ENCODE measurements around the gene MSANTD4.
"Not testable (repeated sequence)": the region's sequence is repeated elsewhere in the genome, so short reads cannot be mapped to it uniquely, and the experiment has no call there.

The MSANTD4 gene

DNA sequence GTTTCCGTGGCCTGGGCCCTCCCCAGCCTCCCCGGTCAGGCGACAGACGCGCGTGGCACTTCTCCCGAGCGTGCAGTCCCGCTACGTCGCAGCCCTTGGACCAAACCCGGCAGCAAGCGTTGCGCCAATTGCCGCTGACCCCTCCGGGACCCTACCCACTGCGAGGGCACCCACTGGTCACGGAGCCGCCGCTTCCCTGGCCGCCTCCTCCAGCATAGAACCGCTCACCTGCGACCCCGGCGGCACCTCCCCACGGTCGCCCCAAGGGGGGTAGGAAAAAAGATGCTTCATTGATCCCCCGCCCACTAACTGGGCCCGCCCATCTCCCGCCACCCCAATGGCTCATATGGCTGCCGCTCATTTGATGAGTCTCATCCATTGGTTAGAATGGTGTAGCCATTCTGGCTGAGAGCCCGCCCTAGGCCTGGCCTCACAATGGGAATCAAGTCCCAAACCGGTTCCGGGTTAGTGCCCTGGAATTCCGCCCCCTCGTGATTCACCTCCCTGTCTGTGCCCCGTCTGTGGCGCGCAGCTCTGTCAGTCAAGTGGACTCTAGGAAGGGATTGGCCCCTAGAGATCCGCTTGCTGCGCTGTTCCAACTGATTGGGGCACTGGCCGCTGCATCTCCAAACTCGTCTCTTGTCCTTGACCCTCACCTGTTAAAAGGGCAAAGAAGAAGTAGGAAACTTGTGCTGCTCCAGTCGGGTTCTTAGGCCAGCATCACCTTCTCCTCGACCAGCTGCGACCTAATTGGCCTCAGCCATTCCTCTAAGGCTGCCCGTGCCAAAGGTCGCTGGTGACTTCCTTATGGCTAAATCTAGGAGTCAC, at the start of gene MSANTD4:
Gene MSANTD4 (minus strand): TSS at position 274 of the 828 bp plus-strand sequence. CDS start 11,323 bp downstream, outside the sequence.
- DNase-seq (ENCODE audit: low spot score), result peak; percentile 99

DNA sequence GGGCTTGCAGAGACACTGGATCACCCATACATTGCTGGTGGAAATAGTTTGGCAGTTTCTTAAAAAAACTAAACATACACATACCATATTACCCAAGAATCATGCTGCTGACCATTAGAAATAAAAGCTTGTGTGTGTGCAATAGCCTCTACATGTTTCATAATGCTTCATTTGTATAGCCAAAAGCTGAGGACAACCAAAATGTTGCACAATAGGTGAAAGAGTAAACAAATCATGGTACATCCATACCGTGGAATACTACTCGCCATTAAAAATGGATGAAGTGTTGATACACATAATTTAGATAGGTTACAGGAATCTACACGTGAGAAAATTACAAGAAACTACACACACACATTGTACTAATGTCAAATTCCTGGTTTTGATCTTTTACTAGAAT, 48.6 kb upstream of the MSANTD4 start:
- DNase-seq (ENCODE audit: low spot score), result no peak

DNA sequence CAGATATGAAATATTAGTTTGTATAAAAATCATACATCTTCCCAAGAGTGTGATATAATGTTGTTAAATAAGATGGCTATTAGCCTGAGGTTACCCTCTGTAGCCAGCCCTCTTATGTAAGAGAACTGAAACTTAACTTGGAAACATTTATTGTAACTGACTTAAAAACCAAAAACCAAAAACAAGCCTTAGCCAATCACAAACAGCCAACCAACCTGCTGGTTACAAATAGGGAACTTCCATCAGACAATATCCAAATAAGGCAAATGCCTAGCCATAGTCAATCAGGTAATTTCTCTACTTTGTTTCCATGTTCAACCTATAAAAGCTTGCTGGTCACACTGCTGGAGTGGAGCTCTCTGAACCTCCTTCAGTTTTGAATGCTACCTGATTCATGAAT, 41.0 kb upstream of the MSANTD4 start:
- no peak for DNase-seq (ENCODE audit: low spot score)

DNA sequence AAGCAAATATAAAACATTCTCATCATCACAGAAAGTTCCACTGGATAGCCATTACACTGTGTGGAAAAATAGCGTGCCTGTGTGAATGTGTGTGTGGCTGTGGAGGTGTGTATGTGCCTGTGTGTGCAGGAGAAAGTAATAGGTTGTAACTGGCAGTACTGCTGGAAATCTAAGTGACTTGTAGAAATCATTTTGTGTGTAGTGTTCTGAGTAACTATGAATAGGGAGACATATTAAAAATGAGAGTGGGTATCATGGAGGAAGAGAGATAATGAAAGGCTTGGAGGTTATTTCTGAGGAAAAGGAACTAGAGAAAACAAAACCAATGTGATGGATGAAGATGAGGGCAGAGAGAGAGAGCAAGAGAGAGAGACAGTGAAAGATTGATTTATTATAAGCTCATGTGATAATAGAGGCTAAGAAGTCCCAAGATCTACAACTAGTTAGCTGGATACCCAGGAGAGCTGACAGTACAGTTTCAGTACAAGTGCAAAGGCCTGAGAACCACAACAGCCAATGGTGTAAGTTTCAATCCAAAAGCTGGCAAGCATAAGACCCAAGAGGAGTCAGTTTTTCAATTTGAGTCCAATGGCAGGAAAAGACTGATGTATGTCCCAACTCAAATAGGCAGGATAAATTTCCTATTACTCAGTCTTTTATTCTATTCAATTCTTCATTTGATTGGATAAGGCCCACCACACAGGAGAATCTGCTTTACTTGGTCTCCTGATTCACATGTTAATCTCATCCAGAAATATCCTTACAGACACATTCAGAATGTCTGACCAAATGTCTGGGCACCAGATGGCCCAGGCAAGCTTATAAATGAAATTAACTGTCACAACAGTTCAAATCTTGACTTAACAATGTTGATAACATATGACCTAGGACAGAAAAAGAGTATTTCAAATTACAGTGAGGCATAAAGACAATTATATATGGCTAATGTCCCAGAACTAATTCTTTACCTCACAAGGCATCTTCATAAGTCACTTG, 40.2 kb upstream of the MSANTD4 start:
- no peak for DNase-seq (ENCODE audit: low spot score)

DNA sequence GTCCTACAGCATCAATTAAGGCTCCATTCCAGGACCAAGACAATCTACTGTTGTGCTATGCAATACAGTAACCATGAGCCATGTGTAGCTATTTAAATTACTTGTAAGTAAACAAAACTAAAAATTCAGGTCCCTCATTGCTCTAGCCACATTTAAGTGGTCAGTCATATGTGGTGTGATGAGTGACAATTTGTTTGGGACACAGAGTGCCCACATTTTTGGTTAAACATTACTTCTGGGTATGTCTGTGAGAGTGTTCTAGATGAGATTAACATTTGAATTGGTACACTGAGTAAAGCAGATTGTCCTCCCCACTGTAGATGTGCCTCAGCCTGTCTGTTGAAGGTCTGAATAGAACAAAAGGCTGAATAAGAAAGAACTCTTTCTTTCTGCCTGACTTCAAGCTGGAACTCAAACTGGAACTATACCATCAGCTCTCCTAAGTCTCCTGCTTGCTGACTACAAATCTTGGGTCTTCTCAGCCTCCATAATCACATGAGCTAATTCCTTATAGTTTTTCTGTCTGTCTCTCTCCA, 39.3 kb upstream of the MSANTD4 start:
- DNase-seq (ENCODE audit: low spot score), result no peak

DNA sequence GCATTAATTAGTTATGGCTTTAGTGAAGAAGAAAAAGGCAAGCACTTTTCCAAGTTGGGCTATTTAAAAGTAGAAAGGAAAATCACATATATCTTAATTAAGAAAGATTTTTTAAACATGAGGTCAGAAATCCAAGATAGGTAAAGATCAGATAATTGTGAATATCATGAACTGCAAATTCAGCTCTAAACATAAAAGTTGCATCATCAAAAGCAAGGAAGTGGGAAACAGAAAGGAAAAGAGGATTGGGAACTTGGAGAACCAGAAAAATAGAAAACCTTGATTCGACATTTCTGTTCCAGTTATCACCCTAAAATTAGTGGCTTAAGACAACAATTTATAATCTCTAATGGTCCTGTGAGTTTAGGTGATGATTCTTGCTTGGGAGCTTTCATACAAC, 37.6 kb upstream of the MSANTD4 start:
- DNase-seq (ENCODE audit: low spot score), result no peak

DNA sequence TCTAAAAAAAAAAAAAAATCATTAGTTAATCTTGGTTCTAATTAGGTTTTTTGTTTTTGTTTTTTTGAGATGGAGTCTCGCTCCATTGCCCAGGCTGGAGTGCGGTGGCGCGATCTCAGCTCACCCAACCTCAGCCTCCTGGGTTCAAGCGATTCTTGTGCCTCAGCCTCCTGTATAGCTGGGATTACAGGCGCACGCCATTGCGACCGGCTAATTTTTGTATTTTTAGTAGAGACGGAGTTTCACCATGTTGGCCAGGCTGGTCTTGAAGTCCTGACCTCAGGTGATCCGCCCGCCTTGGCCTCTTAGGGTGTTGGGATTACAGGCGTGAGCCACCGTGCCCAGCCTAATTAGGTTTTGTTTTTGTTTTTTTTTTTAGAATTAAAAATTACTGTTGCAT, 36.3 kb upstream of the MSANTD4 start:
- DNase-seq (ENCODE audit: low spot score), result not testable (repeated sequence)

DNA sequence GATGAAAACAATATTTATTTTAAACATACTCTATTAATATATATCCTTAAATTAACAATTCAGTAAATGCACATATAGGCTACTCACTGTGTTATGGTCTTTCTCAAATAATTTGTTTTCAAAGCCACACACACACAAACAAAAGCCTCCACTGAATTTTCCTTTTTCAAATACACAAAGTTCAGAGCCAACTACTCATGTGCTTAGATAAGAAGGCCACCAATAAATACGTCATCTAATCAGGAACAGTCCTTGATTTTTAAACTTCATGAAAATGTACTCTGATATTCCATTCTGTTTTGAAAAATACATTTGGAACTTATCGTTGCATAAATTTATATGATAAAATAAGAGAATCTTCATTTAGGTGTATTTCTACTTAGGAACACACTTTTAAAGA, 29.1 kb upstream of the MSANTD4 start:
- no peak for DNase-seq (ENCODE audit: low spot score)

DNA sequence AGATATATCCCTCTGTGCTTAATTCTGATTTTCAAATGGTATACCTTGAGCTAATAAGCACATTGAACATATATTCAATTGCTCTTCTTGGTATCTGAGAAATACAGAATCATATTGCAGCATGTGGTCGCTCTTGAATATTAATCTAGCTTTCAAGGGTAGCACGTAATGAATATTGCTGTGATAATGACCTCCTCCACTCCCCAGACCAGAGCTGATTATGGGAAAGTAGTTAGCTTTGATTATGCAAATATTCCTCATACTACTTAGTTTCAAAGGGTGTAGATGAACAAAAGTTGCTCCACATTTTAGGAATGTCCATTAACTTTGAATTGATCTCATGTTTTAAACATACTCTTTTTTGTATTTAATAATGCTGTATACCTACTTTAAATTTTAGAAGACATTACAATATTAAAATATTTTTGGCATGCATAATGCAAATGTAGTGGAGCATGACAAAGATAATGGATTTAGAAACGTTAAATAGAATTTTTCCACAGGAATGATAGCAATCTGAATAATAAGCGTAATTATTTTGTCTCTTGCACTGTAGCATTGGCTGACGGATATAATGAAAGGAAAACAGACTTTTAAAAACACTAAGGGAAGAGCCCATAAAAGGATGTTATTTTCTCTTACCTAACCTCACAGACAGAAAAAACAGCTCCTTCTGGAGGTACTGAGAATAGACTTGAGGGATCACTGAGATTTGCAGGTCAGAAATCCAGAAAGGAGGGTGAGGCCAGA, 27.9 kb upstream of the MSANTD4 start:
- no peak for DNase-seq (ENCODE audit: low spot score)

DNA sequence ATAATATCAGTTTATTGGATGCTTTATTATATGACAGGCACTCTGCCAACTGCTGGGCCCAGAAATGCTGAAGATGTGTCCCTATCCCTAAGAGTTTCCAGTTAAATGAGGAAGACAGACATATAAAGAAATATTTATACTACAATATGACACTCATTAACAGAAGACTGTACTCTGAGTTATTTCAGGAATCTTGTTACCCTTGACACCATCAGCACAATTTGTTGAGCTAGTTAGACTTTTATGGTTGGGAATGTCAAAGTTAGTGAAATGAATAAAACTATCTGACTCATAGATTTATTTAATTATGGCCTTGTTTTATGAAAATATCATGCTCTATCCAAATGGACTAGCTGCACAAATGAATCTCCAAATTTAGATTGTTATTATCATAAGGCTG, 25.6 kb upstream of the MSANTD4 start:
- DNase-seq (ENCODE audit: low spot score), result no peak

DNA sequence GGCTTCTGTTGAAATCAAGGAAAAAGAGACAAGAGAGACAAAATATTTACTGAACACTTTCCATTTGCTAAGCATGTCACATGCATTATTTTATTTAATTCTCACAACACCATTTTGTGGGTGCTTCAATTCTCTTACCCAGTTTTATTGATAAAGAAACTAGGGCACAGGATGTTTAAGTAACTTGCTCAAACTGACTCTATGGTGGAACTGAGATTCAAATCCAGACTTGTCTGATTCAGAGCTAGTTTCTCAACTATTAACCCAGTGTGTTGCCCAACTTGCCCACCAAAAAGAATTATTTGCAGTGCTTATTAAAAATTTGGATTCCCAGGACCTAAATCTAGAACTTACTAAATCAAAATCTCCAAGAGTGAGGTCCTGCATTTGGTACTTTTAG, 21.5 kb upstream of the MSANTD4 start:
- DNase-seq (ENCODE audit: low spot score), result no peak

DNA sequence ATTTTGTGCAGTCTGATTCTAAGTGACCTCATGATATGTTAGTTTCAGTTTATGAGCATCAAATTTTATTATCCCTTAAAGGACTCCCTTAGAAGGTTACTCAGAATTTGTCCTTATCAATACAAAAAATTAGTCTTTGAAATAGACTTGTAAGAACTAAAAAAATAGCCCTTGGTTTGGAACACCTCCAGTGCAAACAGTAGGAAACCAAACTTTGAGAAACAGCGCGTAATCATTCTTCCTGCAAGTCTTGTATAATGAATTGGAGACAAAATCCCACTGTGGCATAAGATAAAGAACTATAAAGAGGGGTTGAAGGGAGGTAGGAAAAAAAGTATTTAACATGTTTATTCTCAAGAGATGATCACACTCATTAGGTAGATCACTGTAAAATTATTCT, 10.8 kb upstream of the MSANTD4 start:
- DNase-seq (ENCODE audit: low spot score), result no peak

DNA sequence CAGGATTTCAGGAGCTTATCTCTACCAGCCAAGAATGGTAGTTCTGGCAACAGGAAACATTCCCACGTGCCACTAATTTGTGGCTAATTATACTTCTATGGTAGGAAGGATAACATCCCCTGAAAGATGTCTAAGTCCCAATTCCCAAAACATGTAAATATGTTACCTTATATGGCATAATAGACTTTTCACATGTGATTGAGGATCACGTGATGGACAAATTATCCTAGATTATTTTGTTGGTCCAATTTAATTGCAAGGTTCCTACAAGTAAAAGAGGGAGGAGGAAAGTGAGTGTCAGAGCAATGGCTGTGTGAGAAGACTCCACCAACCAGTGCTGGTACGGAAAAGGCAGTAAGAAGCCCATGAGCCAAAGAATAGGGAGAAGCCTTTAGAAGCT, 9.9 kb upstream of the MSANTD4 start:
- no peak for DNase-seq (ENCODE audit: low spot score)

DNA sequence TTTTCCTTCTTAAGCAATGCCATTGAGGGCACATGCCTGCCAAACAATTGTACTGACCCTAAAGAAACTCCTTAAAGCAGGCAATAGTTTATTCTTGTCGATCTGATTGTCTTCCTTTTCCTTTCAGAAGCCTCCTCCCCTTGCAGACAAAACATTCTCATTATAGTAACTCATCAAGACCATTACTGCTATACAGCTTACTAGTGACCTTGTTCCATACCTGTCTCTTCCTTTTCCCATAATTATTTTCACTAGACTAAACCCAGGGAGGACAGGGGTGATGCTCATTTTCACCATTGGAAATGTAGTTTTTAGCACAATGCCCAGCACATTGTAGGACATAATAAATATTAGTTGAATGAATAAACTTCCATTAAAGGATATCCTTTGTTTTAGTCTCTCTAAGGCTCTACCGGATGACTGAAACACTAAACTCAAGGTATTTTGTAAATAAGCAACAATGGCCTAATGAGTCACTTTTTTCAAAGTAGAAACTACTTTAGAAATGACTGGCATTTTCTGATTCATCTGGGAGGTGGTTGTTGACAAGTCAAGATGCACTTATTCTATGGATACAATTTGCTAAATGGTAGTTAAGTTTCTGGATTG, 9.3 kb upstream of the MSANTD4 start:
- DNase-seq (ENCODE audit: low spot score), result no peak

DNA sequence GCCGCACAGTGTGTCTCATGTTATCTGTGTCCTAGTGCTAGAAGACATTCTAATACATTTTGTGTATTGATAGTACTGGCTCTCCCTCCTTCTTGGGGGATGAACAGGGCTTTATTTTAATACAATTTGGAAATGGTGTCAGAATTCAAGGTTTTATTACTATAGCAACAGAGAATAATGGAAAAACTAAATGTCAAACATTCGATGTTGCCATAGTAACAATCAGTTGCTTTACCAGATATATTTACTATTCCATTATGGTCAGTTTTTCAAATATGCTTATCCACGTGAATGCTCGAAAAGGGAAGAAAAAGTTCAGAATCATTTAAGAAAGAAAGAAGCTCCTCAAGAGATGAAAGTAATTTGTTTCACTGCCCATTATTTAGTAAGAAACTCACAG, 8.6 kb upstream of the MSANTD4 start:
- no peak for DNase-seq (ENCODE audit: low spot score)

DNA sequence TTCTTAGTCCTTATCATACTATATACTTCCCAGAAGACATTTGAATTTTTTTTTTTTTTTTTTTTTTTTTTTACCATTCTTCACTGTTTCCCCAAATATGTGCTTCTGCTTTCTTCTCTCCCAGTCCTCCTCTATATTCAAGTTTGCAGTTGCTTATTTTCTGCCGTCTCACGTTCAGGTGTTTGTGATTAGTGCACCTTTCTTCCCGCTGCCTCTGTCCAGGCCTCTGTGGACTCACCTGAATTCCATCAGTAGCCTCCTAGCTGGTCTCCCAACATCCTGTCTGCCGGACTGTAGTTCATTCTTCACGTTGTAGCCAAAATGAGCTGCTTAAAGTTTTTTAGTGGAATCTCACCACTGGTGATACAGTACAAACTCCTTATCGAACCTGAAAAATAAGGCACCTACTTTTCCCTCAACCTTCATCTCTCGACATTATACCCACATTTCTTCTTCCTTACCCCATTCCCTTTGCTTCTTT, 795 bp upstream of the MSANTD4 start:
- DNase-seq (ENCODE audit: low spot score), result no peak

DNA sequence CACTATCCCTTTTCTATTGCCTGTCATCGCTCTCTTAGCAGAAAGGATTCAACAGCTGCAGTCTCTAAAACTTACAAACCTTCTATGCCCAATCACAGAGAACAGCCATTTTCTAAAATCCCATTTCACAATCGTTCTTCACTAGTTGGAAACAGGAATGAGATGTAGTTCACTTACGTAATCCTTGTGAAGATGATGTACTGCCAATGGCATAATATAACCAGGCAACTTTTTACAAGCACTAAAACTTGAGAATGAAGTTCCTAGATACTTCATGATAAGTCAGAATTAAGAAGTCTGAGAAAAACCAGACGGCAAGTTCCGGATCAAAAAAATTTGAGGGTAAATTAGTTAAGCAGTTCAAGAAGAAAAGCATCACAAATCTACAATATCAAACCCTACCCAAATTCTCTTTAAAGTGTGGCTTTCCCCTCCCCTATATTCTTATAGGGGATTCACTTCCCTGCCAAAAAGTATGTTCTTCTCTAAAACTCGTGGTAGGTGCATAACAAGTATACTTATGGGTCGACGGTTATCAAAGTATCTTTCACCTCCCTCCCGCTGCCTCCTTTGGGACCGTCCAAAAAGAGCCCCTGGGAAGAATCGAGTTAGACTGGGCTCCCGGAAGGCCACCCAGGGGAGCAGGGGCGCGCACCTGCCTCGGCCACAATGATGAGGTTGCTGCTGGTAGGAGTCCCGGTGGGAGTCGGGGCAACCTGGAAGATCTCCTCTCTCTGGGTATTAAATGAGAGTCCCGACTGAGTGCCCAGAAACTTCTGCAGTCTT, 666 bp downstream of the MSANTD4 start:
- peak; percentile 23 for DNase-seq (ENCODE audit: low spot score)

DNA sequence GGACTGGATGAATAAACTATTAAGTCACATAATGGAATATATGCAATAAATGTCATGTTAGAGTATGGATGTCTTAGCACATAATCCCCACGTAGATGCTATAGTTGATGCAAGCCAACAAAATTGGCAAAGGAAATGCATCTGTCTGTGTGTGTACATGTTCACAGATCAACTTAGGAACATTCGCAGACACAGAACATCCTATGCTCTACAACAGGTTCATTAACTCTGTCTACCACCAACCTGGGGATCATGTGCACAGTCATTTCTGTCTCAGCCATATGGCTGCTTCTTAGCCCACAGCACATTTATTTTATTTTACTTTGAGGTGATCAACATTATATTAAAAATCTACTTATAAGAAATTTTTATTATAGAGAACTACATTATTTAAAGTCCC, 4.9 kb downstream of the MSANTD4 start:
- no peak for DNase-seq (ENCODE audit: low spot score)

DNA sequence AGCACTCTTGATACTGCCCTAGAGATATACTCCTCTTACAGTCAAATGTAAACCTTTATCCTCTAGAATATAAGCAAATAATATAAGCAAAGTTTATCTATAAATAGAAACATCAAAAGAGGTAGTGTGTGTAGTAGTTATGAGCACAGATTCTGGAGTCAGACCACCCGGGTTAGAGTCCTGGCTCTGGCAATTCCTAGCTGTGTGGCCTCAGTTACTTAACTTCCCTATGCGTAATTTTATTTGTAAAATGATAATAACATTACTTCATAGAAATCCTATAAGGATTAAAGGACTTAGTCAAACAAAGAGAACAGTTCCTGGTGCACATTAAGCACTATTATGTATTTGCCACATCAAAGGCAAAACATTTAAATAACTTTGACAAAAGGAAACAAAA, 7.0 kb downstream of the MSANTD4 start:
- no peak for DNase-seq (ENCODE audit: low spot score)

DNA sequence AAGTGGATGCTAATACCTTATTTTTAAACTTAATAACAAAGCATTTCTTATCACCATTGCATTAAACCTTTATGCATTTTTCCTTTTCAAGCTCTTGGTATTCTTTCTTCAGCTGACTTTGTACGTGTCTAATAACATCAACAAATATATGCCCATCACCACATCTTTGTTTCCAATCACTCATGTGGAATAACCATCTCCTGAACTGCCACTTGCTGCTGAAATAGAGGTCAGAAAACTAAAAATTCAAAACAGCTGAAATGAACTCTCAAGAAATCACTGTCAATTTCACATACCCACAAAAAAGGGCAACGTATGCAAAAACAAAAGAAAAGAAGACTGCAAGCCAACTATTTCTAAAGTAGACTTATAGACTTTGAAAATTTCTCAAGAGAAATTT, 7.4 kb downstream of the MSANTD4 start:
- DNase-seq (ENCODE audit: low spot score), result no peak

DNA sequence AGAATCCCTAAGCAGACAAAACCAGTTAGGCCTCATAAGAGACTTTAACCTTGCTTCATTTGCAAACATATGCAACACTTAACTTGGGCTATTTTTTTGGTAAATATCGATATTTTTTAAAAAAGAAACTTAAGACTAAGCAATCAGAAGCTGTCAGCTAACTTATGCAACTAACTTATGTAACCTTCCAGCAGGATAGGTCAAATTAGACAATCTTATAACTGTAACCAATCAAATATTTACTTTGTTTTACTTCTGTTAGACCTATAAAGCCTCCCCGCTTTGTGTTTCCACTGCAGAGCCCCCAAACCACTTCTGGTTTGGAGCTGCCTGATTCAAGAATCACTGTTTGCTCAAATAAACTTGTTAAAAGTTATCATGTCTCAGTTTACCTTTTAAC, 8.0 kb downstream of the MSANTD4 start:
- DNase-seq (ENCODE audit: low spot score), result no peak
